ENCODE data around the gene DSTN. TPM values are rescaled to one million over a fixed set of nuclear protein-coding genes. Genes with fewer than 3 reads are reported as not detected.

Gene DSTN
- total RNA-seq, 1 donor from 2014 or later = 165 TPM

Other genes with a start within 250 kb of the DSTN start
- not detected for gene BFSP1, start 38.7 kb upstream of the DSTN start, total RNA-seq
- 170 TPM for gene RRBP1, start 112.2 kb downstream of the DSTN start, total RNA-seq
- gene BANF2, start 129.9 kb downstream of the DSTN start, total RNA-seq = not detected

All from mesenteric fat pad (tissue), 1 donor.